Dedifferentiated amniotic fluid mesenchymal stem cell (primary cell): ENCODE results near the gene HOXA3.

Experiments used
- DNase-seq: peaks from one replicate; pipeline ENCODE4 v3.0.0-alpha.2; 2016; ENCODE audit errors: extremely low spot score

The HOXA3 gene

GRCh38 chr7:27129729-27130539 is 22.4 kb downstream of the HOXA3 start:
- DNase-seq = no peak

- no peak for DNase-seq
Measured at GRCh38 chr7:27128776-27129728, 23.3 kb downstream of the HOXA3 start.

GRCh38 chr7:27128034-27128433 is 24.3 kb downstream of the HOXA3 start:
- DNase-seq = no peak

- no peak for DNase-seq
Measured at GRCh38 chr7:27126596-27127327, 25.6 kb downstream of the HOXA3 start.

GRCh38 chr7:27125986-27126394 is 26.4 kb downstream of the HOXA3 start:
- no peak for DNase-seq

- no peak for DNase-seq
Measured at GRCh38 chr7:27124902-27125689, 27.3 kb downstream of the HOXA3 start.

- no peak for DNase-seq
Measured at GRCh38 chr7:27124096-27124901, 28.1 kb downstream of the HOXA3 start.

- no peak for DNase-seq
Measured at GRCh38 chr7:27123477-27124053, 28.8 kb downstream of the HOXA3 start.

GRCh38 chr7:27123007-27123476 is 29.3 kb downstream of the HOXA3 start:
- no peak for DNase-seq

- DNase-seq = no peak
Measured at GRCh38 chr7:27122077-27122910, 30.1 kb downstream of the HOXA3 start.

- no peak for DNase-seq
Measured at GRCh38 chr7:27121684-27122076, 30.7 kb downstream of the HOXA3 start.

GRCh38 chr7:27119412-27119911 is 32.9 kb downstream of the HOXA3 start:
- DNase-seq = no peak

GRCh38 chr7:27118580-27118979 is 33.8 kb downstream of the HOXA3 start:
- no peak for DNase-seq

GRCh38 chr7:27117887-27118491 is 34.4 kb downstream of the HOXA3 start:
- no peak for DNase-seq

GRCh38 chr7:27116962-27117886 is 35.2 kb downstream of the HOXA3 start:
- DNase-seq = no peak

GRCh38 chr7:27116031-27116961 is 36.1 kb downstream of the HOXA3 start:
- DNase-seq = no peak
